Anterior cingulate cortex (tissue), 58 donors: ENCODE data around the gene DAO.
"Not testable (repeated sequence)": the region's sequence is repeated elsewhere in the genome, so short reads cannot be mapped to it uniquely, and the experiment has no call there.

Experiments
- DNase-seq, 58 donors: peaks; one replicate each; lab custom pipeline; 2025; lab: John Stamatoyannopoulos, UW

DAO gene

DNA sequence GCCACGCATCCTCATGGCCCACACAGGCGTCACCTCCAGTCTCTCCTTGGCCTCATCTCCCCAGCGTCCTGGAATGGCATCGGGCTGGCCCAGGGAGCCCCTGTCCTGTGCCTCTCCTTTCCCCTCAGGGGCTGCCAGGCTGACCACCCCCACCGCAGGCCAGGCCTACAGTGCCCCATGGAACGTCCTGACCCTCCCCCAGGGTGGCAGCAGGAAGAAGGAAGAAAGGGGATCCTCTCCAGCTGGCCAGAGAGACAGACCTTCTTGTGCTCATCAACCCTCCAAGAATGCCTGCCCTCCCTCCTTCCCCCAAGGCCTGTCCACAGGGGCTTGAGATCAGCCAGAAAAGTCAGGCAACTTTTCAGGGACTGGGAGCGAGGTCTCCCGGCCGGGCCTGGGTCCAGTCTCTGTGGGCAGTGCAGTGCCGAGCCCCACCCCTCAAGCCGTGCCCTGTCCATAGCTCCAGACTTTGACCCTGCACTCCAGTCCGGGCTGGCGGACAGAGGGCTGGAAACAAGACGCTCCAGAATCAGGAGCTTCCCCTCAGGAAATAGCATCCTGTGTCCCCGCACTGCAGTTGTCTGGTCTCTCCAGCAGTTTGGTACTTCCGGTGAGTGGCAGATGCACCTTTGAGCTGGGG, at the start of gene DAO:
Gene DAO (plus strand): TSS at position 478 of the 640 bp plus-strand sequence. CDS start 4,915 bp downstream, outside the sequence.
- DNase-seq = peak in 7 of 58 donors; percentile 3 to 69 (median 38)

DNA sequence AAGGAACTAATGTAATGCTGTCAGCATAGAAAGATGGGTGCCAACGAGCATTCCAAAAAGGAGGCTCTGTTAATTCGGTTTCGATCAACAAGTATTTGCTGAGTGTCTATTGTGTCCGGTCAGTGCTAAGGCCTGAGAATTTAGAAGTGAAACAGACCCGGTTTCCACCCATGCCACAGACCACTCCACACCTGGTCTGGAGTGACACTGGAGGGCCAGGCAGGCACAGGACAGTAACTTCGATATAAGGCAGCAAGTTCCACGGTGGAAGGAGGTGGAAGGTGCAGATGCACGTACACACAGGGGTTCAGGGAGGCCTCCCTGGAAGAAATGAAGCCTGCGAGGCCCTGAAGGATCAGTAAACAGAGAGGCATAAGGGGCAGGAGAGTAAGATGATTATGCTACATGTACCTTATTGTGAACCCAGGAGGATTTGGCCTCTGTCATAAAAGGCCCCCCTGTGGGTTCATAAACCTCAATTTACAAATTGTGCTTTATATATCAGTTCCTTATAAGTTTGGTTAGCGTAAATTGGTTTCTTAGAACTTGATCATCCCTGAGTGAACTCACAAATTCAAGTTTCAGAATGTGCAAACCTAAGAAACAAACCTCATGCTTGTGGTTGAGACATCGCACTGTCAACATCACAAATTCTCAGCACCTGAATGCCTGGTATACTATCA, 48.4 kb upstream of the DAO start:
- no peak for DNase-seq

DNA sequence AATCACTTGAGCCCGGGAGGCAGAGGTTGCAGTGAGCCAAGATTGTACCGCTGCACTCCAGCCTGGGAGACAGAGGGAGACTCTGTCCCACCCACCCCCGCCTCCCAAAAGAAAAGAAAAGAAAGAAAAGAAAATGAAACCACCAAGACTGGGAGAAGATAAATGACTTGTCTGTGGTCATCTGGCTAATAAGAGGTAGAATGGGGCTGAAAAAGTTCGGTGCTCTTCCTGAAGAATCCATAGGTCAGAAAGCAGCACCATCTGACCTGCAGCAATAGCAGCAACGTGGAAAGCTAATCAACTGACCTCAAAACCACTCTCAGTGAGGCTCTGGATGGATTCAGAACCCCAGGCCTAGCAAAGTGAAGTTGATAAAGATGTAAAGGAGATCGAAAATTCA, 47.7 kb upstream of the DAO start:
- no peak for DNase-seq

DNA sequence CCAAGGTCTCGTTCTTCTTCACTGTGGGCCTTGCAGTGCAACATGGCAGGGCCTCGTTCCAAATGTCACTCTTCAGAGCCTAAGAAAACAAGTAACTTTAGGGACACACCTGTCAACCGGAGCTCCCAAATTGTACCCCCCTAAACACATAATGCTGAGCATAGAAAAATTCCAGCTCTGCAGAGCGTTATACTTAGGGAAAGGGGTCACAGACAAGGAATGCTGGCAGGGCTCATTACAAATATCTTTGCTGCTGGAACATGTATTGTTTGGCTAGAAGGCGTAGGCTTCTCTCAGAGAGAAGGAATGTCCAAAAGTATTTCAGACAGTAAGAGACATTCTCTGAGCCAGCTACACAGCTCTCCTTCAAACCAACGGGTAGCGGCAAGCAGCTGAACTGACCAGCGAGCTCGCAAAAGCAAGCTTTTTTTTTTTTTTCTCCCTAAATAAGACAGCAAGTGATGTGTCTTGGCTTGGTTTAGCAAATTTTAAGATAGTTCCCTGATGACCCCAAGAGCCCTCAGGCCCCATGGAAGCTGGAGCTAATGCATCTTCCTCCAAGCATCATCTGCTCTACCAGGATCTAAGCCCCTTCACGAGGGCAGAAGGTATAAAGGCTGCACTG, 47.0 kb upstream of the DAO start:
- no peak for DNase-seq

DNA sequence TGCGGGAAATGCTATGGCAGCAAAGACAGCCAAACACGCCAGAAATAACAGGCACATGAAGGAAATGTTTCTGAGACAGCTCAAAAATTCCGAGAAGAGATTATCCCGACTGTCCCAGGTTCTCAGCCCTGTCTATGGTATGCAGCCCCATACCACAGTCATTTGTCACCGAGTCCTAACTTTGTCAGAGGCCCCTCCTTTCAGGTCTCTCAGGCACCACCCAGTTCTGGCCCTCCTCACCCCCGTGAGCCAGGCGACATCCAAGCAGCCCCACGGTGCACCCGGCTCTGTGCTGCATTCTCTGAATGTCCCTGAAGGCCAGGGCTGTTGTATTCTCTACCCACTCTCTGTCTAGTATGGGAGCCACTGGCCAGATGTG, 46.5 kb upstream of the DAO start:
- DNase-seq = no peak

DNA sequence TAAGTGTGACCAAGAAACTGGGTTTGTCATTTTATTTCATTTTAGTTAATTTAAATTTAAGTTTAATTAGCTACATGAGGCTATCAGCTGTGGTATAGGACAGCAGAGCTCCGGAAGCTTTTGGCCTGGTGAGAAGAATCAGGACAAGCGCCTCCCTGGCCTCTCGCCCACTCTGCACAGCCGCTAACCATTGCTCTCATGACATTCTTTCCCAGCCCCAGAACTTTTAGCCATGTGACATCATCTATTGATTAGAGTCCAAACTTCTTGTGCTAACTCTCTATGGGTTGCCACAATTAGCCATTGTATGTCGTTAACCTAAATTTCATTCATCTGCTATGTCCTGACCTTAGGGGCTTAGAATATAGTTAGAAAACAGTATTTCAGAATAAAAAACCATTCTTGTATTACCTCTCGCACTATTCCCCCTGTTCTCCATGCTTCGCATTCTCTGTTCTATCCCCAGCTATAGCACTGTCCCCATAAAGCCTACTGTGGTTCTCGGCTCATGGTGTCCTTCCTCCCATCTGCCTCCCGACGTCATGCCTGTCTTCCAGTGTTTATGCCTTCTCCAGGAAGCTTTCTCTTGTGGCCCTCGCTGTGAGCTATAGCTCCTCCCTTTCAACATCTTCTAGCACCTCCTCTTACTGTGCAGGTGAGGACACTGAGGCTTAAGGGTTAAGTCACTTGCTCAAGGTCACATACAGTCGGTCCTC, 46.0 kb upstream of the DAO start:
- DNase-seq = peak in 17 of 58 donors; percentile 11 to 80 (median 23)

DNA sequence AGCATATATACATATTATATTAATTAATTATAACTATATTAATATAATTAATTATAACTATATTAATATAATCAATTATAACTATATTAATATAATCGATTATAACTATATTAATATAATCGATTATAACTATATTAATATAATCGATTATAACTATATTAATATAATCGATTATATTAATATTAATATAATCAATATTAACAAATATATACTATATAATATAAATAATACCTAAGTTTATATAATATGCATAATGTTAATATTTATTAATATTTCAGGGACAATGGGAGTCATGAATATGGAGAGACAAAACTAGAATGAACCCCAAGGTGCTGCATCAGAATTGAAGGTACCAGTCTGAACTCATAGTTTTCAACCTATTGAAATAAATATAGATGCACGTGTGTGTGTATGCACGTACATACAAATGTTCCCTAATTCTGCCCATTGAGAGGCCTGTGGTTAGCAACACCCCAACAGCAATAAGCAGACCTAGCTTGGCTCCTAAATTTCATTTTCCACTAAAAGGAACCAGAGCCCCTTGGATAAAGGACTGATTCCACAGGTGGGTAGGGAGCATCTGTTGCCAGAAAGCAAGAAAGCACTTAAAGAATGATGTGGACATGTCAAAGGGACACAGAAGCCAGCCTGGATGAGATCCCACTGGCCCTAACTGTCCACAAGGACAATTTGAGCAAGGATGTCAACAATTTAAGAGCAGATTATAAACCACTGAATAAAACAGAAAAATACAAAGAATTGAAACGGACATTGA, 43.8 kb upstream of the DAO start:
- DNase-seq = no peak

DNA sequence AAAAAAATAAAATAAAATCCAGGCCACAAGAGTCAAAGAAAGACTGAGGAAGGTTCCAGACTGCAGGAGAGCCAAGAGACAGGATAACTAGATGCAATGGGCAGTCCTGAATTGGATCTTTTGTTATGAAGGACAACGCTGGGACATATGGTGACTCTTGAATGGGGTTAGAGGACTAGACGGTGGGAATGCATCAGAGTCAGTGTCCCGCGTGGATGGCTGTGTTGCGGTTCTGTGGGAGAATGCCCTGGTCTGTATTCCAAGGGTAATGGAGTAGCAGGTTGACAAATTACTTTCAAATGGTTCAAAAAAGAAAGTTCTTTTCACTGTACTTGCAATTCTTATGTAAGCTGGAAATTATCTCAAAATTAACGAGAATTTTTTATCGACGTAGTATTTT, 42.7 kb upstream of the DAO start:
- no peak for DNase-seq

DNA sequence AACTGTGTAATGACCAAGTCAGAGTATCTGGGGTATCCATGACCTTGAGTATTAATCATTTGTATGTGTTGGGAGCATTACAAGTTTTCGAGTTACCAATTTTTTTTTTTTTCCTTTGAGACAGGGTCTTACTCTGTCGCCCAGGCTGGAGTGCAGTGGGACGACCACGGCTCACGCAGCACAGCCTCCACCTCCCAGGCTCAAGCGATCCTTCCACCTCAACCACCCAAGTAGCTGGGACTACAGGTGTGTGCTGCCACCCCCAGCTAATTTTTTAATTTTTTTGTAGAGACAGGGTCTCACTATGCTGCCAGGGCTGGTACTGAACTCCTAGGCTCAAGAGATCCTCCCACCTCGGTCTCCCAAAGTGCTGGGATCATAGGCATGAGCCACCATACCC, 42.2 kb upstream of the DAO start:
- DNase-seq = no peak

DNA sequence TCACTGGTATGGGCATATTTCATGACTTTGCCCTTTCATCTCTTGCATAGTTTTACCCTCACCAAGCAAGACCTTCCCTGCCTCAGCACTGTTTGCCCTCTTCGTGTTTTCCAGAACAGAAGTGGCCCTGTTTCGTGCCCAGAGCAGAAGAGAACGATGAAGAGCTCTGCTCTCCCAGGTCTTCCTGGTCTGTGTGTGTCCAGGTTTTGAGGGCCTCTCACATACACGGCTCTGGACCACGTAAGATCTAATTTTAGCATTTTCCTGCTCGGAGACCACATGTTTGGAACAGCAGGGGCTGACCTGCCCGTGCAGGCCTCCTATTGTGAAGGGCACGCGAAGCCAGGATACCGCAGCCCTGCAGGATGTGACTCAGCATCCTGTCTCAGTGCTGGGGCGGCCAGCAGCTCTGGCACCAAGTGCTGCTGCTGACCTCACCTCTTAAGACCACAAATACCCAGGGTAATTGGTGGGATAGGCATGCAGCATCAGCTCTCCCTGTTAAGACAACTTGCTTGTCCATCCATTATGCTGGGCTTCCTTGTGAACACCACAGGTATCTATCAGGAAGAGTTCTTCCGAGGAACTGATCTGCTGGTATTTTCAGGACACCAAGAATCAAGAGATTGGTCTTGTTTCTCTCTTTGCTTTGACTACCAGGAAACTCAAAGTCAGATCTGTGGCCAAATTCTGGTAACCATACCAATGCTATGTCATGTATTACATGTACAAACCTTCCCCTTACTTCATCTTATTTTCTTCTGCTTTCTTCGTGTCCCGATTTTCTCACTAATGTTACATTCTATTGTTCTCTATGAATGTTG, 41.5 kb upstream of the DAO start:
- peak in 6 of 58 donors; percentile 18 to 54 (median 29) for DNase-seq

DNA sequence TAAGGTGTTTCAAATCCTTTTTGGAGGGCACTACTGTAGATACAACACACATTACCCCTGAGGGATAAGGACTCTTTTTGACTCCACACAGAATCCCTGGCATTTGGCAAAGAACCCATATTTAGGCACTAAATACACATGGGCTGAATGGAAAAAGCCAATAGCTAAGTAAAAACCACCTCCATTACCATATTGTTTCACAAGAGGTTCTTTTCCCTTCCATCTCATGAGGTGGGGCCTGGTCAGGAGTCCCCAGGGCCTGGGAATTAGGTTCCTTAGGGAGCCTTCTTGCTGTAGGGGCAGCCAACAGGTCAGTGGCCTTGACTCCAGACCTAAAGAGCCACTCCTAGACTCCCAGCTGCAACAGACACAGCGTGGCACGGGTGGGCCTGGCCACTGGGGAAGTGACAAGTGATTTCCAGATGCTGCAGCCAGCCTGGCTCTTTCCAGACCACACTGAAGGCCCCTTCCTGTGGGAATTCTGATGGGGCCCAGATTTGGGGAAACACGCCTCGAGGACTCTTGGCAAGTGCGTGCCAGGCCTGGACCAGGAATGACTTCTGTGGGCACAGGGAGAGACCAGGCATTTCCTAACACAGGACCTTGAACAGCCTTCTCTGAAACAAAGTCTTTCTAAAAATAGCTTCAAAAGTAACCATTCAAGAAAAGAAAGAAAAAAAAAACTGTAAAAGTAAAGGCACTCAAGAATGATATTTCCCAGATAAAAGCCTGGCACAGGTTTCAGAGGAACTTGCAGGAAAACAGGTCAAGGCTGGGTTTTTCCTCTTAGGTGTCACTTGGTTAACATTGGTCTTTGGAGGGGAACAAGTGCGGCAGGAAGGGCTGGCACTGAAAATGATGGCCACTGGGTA, 40.6 kb upstream of the DAO start:
- no peak for DNase-seq

DNA sequence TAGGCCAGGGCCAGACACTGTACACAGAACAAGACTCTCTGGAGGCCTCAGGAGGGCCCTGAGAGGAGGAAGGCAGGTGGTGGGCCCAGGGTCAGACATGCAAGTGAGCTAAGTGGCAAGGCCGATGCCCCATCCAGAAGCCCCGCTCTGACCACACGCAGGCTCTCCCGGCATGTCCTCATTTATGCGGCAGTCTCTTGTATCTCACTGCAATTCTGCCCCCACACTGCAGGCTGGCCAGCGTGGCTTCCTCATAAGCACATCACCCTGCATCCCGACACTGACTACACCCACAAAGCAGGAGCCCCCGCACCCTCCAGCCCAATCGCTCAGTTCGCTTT, 40.0 kb upstream of the DAO start:
- peak in 15 of 58 donors; percentile 7 to 45 (median 30) for DNase-seq

DNA sequence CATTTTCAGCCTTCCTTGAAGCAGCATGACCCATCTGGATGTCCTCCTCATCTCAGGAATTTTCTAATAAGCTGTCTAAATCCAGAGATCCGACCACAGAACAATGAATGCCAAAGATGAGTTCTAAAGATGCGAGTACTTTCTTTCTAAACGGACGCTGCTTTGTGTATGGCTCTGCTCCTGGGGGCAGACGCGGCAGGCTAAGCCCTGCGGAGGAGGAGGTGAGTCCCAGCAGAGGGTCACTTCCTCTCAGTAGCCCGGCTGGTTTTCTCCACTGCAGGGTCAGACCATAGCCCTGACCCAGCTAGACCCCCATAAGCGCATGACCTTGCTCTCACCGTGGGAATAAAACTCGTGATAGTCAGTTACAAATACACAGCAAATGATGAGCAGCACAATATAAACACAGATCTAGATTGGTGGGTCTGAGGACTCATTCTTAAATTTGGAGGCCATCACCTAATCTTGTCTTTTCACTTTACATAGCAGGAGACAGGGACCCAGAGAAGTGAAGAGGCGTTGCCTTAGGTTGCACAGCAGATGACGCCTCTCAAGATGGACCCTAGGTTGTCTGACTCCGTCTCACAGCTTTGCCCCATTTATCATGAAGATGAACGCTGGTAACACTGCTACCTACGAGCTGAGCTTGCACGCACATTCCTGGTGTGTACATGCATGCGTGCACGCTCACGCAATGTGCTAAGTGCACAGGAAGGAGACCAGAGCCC, 39.1 kb upstream of the DAO start:
- DNase-seq = no peak

DNA sequence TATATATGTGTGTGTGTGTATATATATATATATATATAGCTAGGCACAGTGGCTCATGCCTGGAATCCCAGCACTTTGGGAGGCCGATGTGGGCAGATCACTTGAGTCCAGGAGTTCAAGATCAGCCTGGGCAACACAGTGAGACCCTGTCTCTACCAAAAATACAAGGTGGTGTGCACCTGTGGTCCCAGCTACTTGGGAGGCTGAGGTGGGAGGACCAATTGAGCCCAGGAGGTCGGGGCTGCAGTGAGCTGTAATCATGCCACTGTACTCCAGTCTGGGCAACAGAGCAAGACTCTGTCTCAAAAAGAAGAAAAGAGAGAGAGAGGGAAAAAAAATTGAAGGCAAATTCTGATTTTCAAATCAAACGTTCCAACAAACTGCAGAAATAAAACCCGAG, 38.1 kb upstream of the DAO start:
- DNase-seq = not testable (repeated sequence)

DNA sequence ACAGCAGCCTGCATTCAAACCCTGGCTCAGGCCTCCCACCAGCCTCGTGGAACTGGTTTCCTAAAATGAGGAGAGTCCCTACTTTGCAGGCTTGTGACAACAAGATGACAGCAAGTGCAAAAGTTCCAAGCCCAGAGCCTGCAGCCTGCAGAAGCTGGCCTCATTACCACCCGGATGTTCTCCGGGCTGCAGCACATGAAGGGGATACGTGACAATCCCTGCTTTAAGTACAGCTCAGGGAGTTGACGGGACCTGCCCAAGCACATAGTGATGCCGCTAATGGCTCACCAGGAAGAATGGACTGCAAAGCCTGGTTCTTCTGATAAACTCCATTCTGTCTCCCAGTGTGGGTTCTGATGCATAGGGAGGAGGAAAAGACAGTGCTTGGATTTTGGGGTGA, 37.5 kb upstream of the DAO start:
- no peak for DNase-seq

DNA sequence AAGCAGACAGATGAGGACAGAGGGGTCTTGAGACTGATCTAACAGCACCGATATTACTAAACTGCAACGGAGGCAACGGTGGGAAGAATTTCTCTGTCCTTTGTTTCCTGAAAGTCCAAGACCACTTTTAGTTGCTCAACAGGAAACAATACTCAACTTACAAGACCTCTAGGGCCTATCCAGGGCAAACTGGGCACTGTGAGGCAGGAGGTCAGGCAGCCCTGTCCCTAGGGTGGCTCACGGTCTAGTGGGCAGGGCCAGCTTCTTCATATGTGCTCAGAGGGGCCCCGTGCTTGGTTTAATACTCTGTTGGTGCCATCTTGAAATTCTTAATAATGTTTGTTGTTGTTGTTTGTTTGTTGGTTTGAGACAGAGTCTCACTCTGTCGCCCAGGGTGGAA, 36.7 kb upstream of the DAO start:
- DNase-seq = no peak

DNA sequence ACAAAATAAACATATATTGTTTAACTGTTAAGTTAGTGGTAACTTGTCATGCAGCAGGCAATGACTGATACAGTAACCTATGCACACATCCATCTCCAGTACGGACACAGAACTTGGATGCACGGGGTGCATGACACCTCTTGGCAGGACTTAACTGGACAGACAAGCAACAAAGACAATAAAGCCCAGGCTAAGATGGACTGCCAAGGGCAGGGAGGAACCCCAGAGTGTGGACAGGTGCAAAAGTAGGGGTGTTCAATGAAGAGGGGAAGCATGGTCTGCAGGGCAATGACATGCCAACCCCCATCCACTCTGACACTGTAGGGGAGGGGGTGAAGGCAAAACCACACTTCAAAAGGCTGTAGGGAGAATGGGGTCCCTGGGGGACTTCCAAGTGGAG, 34.2 kb upstream of the DAO start:
- DNase-seq = no peak

DNA sequence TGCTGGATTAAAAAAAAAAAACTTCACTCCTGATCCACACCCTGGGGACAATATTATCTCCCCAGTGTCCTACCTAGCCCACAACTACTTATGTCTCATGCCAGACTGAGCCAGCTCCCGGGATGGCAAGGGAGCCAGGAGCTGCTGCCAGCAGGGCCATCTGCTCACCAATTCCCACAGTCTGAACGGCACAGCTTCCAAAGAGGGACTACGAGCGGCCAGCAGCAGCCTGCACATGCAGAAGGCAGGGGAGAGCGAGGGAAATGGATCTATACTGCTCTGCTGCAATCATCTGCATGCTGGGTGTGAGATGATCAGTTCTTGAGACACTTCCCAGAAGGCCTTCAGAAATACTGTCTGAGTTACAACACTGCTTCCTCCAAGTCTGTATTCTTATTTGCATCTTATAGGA, 33.6 kb upstream of the DAO start:
- DNase-seq = peak in 57 of 58 donors; percentile 32 to 96 (median 77)
